ENCODE results near the gene TPM2.

TPM2 gene
- 35.5 to 50.8 reads per million in 2 donors for total RNA-seq

- DNase-seq: no peak
Observed at GRCh38 chr9:35689542-35690293, at the start of gene TPM2. Gene TPM2, minus strand, starts transcription at chr9:35689925. Its CDS starts 108 bp downstream, at chr9:35689817.

GRCh38 chr9:35738924-35739323 lies 49.2 kb upstream of the TPM2 start:
- no peak for DNase-seq

GRCh38 chr9:35738186-35738585 lies 48.5 kb upstream of the TPM2 start:
- no peak for DNase-seq

GRCh38 chr9:35737143-35737542 lies 47.4 kb upstream of the TPM2 start:
- no peak for DNase-seq

GRCh38 chr9:35736201-35736633 lies 46.5 kb upstream of the TPM2 start:
- peak in 4 of 5 experiments; percentile 47 to 80 (median 52) for DNase-seq

GRCh38 chr9:35734096-35734495 lies 44.4 kb upstream of the TPM2 start:
- DNase-seq: no peak

GRCh38 chr9:35732800-35733541 lies 43.2 kb upstream of the TPM2 start:
- peak in 1 of 5 experiments; percentile 50 for DNase-seq

- peak; percentile 86 to 98 (median 96) for DNase-seq
Observed at GRCh38 chr9:35732185-35732799, 42.6 kb upstream of the TPM2 start, which contains the start of the genes CREB3 and TLN1. Gene CREB3, plus strand, starts transcription at chr9:35732666. Its CDS starts 107 bp downstream, at chr9:35732773. Gene TLN1, minus strand, starts transcription at chr9:35732195. Its CDS starts 6,501 bp downstream, at chr9:35725694.

GRCh38 chr9:35731415-35732184 lies 41.9 kb upstream of the TPM2 start:
- no peak for DNase-seq

- DNase-seq: no peak
Observed at GRCh38 chr9:35730486-35730854, 40.7 kb upstream of the TPM2 start.

GRCh38 chr9:35729700-35730485 lies 40.2 kb upstream of the TPM2 start:
- DNase-seq: peak in 3 of 5 experiments; percentile 17 to 58 (median 36)

GRCh38 chr9:35729101-35729500 lies 39.4 kb upstream of the TPM2 start:
- no peak for DNase-seq

GRCh38 chr9:35728041-35728971 lies 38.6 kb upstream of the TPM2 start:
- peak in 2 of 5 experiments; percentile 40 to 75 for DNase-seq

- DNase-seq: peak in 1 of 5 experiments; percentile 24
Observed at GRCh38 chr9:35727676-35728040, 37.9 kb upstream of the TPM2 start.

GRCh38 chr9:35726931-35727330 lies 37.2 kb upstream of the TPM2 start:
- DNase-seq: peak in 1 of 5 experiments; percentile 78

GRCh38 chr9:35725362-35725761 lies 35.6 kb upstream of the TPM2 start:
- no peak for DNase-seq

- DNase-seq: no peak
Observed at GRCh38 chr9:35723908-35724307, 34.2 kb upstream of the TPM2 start.

GRCh38 chr9:35723426-35723825 lies 33.7 kb upstream of the TPM2 start:
- no peak for DNase-seq

GRCh38 chr9:35719546-35719945 lies 29.8 kb upstream of the TPM2 start:
- no peak for DNase-seq

- DNase-seq: no peak
Observed at GRCh38 chr9:35718721-35719511, 29.2 kb upstream of the TPM2 start.
